ENCODE measurements around the gene STON2. TPM values are rescaled to one million over a fixed set of nuclear protein-coding genes. Genes with fewer than 3 reads are reported as not detected.

The STON2 gene
- total and polyA plus RNA-seq, 4 donors = 3.1 to 27.6 (median 15.2) TPM

GRCh38 chr14:81313775-81314429 is 86.2 kb downstream of the STON2 start:
- 64 to 79% methylated on average over 3 of the region's 3 CpGs for WGBS, 2 donors
- H3K4me1 ChIP-seq (ENCODE audit: control insufficient read depth in 5 of 5, insufficient read depth in 5 of 5, low read length in 5 of 5) = peaks cover 0 to 9% (median 4%) of the 10 kb centered on the region in 5 donors
- no peak for TF ChIP-seq CTCF (IDR thresholded peaks at IDR 0.05; ENCODE audit: control extremely low read depth, extremely low read depth)
- no peak overlapping the region for H3K9ac ChIP-seq (ENCODE audit: insufficient read depth in 1 of 2, low read length in 2 of 2)
- ATAC-seq (ENCODE audit: insufficient read depth, low FRiP score) (no peak), DNase-seq (no peak)
- peaks cover 0 to 2% (median 0%) of the 10 kb centered on the region in 4 donors for H3K9me3 ChIP-seq (ENCODE audit: control insufficient read depth in 4 of 4, insufficient read depth in 3 of 4, low read length in 3 of 4)
- no peaks in the 10 kb centered on the region for H3K36me3 ChIP-seq (ENCODE audit: control insufficient read depth in 4 of 4, insufficient read depth in 4 of 4, low read length in 4 of 4)
- H3K27me3 ChIP-seq (ENCODE audit: control insufficient read depth in 3 of 3, insufficient read depth in 3 of 3, low read length in 2 of 3) = no peaks in the 10 kb centered on the region
- H3K27ac ChIP-seq (ENCODE audit: low read depth in 1 of 2, low read length in 1 of 2) = no peak overlapping the region
- no peak overlapping the region for H3K4me3 ChIP-seq

DNA sequence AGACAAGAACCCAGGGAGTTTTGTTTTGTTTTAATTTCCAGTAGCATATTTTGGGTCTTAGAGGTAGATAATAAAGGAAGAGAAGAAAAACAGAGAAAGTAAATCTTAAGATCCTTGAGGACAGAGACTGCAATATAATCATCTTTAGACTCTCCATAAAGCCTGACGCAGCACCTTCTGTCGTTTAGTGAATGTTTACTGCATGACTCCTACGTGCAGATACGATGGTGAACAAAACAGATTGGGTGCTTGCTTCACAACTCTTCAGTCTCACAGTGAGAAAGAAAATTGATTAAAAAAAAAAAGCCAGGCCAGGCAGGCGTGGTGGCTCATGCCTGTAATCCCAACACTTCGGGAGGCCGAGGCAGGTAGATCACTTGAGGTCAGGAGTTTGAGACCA is 86.9 kb downstream of the STON2 start:
- 83 to 87% methylated on average over 7 of the region's 7 CpGs for WGBS, 2 donors
- Histone ChIP-seq H3K27ac (ENCODE audit: low read depth in 1 of 2, low read length in 1 of 2) (no peak overlapping the region), H3K9ac (ENCODE audit: insufficient read depth in 1 of 2, low read length in 2 of 2) (no peak overlapping the region), H3K4me1 (ENCODE audit: control insufficient read depth in 5 of 5, insufficient read depth in 5 of 5, low read length in 5 of 5) (peaks cover 0 to 9% (median 4%) of the 10 kb centered on the region in 5 donors), H3K36me3 (ENCODE audit: control insufficient read depth in 4 of 4, insufficient read depth in 4 of 4, low read length in 4 of 4) (no peaks in the 10 kb centered on the region), H3K9me3 (ENCODE audit: control insufficient read depth in 4 of 4, insufficient read depth in 3 of 4, low read length in 3 of 4) (peaks cover 0 to 2% (median 0%) of the 10 kb centered on the region in 4 donors), H3K4me3 (no peak overlapping the region), H3K27me3 (ENCODE audit: control insufficient read depth in 3 of 3, insufficient read depth in 3 of 3, low read length in 2 of 3) (no peaks in the 10 kb centered on the region)
- ATAC-seq (ENCODE audit: insufficient read depth, low FRiP score) (no peak), DNase-seq (no peak)
- TF ChIP-seq CTCF (IDR thresholded peaks at IDR 0.05; ENCODE audit: control extremely low read depth, extremely low read depth) = no peak

- H3K27ac ChIP-seq (ENCODE audit: low read depth in 1 of 2, low read length in 1 of 2) = no peak overlapping the region
- no peak overlapping the region for H3K9ac ChIP-seq (ENCODE audit: insufficient read depth in 1 of 2, low read length in 2 of 2)
- 61 to 65% methylated on average over 3 of the region's 3 CpGs for WGBS, 2 donors
These were observed 87.7 kb downstream of the STON2 start for GRCh38 chr14:81312289-81312876.

More at GRCh38 chr14:81312289-81312876, 87.7 kb downstream of the STON2 start:
- no peak for ATAC-seq (ENCODE audit: insufficient read depth, low FRiP score)
- Histone ChIP-seq H3K36me3 (ENCODE audit: control insufficient read depth in 4 of 4, insufficient read depth in 4 of 4, low read length in 4 of 4) (no peaks in the 10 kb centered on the region), H3K4me1 (ENCODE audit: control insufficient read depth in 5 of 5, insufficient read depth in 5 of 5, low read length in 5 of 5) (peaks cover 0 to 9% (median 4%) of the 10 kb centered on the region in 5 donors), H3K4me3 (no peak overlapping the region), H3K27me3 (ENCODE audit: control insufficient read depth in 3 of 3, insufficient read depth in 3 of 3, low read length in 2 of 3) (no peaks in the 10 kb centered on the region), H3K9me3 (ENCODE audit: control insufficient read depth in 4 of 4, insufficient read depth in 3 of 4, low read length in 3 of 4) (peaks cover 0 to 2% (median 0%) of the 10 kb centered on the region in 4 donors)
- TF ChIP-seq CTCF (IDR thresholded peaks at IDR 0.05; ENCODE audit: control extremely low read depth, extremely low read depth) = no peak
- DNase-seq = no peak
